ENCODE results near the gene MACROD2. TPM values are rescaled to one million over a fixed set of nuclear protein-coding genes. Genes with fewer than 3 reads are reported as not detected.

Gene MACROD2
- total and polyA plus RNA-seq, 4 donors = 13.0 to 67.1 (median 20.7) TPM

DNA sequence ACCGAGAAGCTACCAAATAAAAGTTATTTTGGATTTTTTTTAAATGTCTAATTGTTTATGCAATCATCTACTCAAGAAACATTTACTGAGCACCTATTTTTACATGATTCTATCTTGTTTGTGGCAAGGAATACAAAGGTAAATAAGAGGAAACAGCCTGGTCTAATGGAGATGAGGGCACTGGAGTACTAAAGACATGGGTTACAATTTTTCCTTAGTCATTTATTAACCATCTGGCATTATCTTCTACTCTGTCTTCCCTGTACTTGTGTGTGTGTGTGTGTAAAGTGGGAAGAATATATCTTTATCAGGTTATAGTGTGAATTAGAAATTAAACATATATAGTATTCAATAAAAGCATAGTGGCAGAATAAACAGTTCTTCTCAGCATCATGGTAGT, 797.6 kb downstream of the MACROD2 start:
- no peak for ATAC-seq (ENCODE audit: insufficient read depth, low FRiP score)
- Histone ChIP-seq H3K36me3 (ENCODE audit: control insufficient read depth in 4 of 4, insufficient read depth in 4 of 4, low read length in 4 of 4) (no peaks in the 10 kb centered on the region), H3K27me3 (ENCODE audit: control insufficient read depth in 3 of 3, insufficient read depth in 3 of 3, low read length in 2 of 3) (no peaks in the 10 kb centered on the region), H3K9ac (ENCODE audit: insufficient read depth in 1 of 2, low read length in 2 of 2) (no peak overlapping the region), H3K27ac (ENCODE audit: low read depth in 1 of 2, low read length in 1 of 2) (no peak overlapping the region), H3K4me1 (ENCODE audit: control insufficient read depth in 5 of 5, insufficient read depth in 5 of 5, low read length in 5 of 5) (no peaks in the 10 kb centered on the region), H3K9me3 (ENCODE audit: control insufficient read depth in 4 of 4, insufficient read depth in 3 of 4, low read length in 3 of 4) (no peaks in the 10 kb centered on the region), H3K4me3 (no peak overlapping the region)
- no peak for DNase-seq
- WGBS, 2 donors = 91 to 98% methylated on average over 1 of the region's 1 CpG
- TF ChIP-seq, protein P1, sequence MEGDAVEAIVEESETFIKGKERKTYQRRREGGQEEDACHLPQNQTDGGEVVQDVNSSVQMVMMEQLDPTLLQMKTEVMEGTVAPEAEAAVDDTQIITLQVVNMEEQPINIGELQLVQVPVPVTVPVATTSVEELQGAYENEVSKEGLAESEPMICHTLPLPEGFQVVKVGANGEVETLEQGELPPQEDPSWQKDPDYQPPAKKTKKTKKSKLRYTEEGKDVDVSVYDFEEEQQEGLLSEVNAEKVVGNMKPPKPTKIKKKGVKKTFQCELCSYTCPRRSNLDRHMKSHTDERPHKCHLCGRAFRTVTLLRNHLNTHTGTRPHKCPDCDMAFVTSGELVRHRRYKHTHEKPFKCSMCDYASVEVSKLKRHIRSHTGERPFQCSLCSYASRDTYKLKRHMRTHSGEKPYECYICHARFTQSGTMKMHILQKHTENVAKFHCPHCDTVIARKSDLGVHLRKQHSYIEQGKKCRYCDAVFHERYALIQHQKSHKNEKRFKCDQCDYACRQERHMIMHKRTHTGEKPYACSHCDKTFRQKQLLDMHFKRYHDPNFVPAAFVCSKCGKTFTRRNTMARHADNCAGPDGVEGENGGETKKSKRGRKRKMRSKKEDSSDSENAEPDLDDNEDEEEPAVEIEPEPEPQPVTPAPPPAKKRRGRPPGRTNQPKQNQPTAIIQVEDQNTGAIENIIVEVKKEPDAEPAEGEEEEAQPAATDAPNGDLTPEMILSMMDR (IDR thresholded peaks at IDR 0.05; ENCODE audit: control extremely low read depth, extremely low read depth) = no peak

- Histone ChIP-seq H3K4me3 (no peak overlapping the region), H3K9ac (ENCODE audit: insufficient read depth in 1 of 2, low read length in 2 of 2) (no peak overlapping the region), H3K4me1 (ENCODE audit: control insufficient read depth in 5 of 5, insufficient read depth in 5 of 5, low read length in 5 of 5) (no peaks in the 10 kb centered on the region), H3K9me3 (ENCODE audit: control insufficient read depth in 4 of 4, insufficient read depth in 3 of 4, low read length in 3 of 4) (no peaks in the 10 kb centered on the region), H3K27ac (ENCODE audit: low read depth in 1 of 2, low read length in 1 of 2) (no peak overlapping the region), H3K27me3 (ENCODE audit: control insufficient read depth in 3 of 3, insufficient read depth in 3 of 3, low read length in 2 of 3) (no peaks in the 10 kb centered on the region), H3K36me3 (ENCODE audit: control insufficient read depth in 4 of 4, insufficient read depth in 4 of 4, low read length in 4 of 4) (no peaks in the 10 kb centered on the region)
- DNase-seq (no peak), ATAC-seq (ENCODE audit: insufficient read depth, low FRiP score) (no peak)
- TF ChIP-seq, protein P1 (IDR thresholded peaks at IDR 0.05; ENCODE audit: control extremely low read depth, extremely low read depth) = no peak
- WGBS, 2 donors = 71 to 73% methylated on average over 5 of the region's 5 CpGs
Observed at GRCh38 chr20:14799545-14800216, 804.4 kb downstream of the MACROD2 start.

- ATAC-seq (ENCODE audit: insufficient read depth, low FRiP score) (no peak), DNase-seq (no peak)
- Histone ChIP-seq H3K4me1 (ENCODE audit: control insufficient read depth in 5 of 5, insufficient read depth in 5 of 5, low read length in 5 of 5) (no peaks in the 10 kb centered on the region), H3K9me3 (ENCODE audit: control insufficient read depth in 4 of 4, insufficient read depth in 3 of 4, low read length in 3 of 4) (no peaks in the 10 kb centered on the region), H3K36me3 (ENCODE audit: control insufficient read depth in 4 of 4, insufficient read depth in 4 of 4, low read length in 4 of 4) (no peaks in the 10 kb centered on the region), H3K27ac (ENCODE audit: low read depth in 1 of 2, low read length in 1 of 2) (no peak overlapping the region), H3K9ac (ENCODE audit: insufficient read depth in 1 of 2, low read length in 2 of 2) (no peak overlapping the region), H3K4me3 (no peak overlapping the region), H3K27me3 (ENCODE audit: control insufficient read depth in 3 of 3, insufficient read depth in 3 of 3, low read length in 2 of 3) (no peaks in the 10 kb centered on the region)
- 76 to 81% methylated on average over 7 of the region's 7 CpGs for WGBS, 2 donors
- TF ChIP-seq, protein P1 (IDR thresholded peaks at IDR 0.05; ENCODE audit: control extremely low read depth, extremely low read depth) = no peak
Observed at GRCh38 chr20:14800707-14801425, 805.5 kb downstream of the MACROD2 start.

Measured in lung (tissue), 12 donors.